Upper lobe of left lung (tissue), 4 donors: ENCODE measurements around the gene HAND2.

Experiments
- CTCF ChIP-seq, 6 experiments: fragments of 450-650 bp in 4 of 6; fragments of 200-600 bp in 2 of 6; sonication (generic) in 2 of 6; IDR thresholded peaks; one replicate each; pipeline ENCODE4 v1.5.1; 2016 to 2019; ENCODE audit warnings: antibody characterized with exemption in 6 of 6
- EP300 ChIP-seq, 4 donors: sonication (generic); formaldehyde crosslinking; IDR thresholded peaks; one replicate each; pipeline ENCODE4 v1.5.1; 2017; ENCODE audit warnings: antibody characterized with exemption in 4 of 4, control low read depth in 2 of 4
- POLR2A ChIP-seq, 4 donors: fragments of 450-650 bp; IDR thresholded peaks; one replicate each; pipeline ENCODE4 v1.5.1; 2016 to 2017; ENCODE audit warnings: antibody characterized with exemption in 4 of 4, mild to moderate bottlenecking in 2 of 4
- POLR2AphosphoS5 ChIP-seq, 2 donors: sonication (generic); formaldehyde crosslinking; IDR thresholded peaks; one replicate each; pipeline ENCODE4 v1.5.1; 2017; ENCODE audit warnings: antibody characterized with exemption in 2 of 2

GRCh38 chr4:173534434-173534833, 4.4 kb upstream of the HAND2 start:
- TF ChIP-seq EP300 (IDR thresholded peaks at IDR 0.05) (no peak), POLR2AphosphoS5 (IDR thresholded peaks at IDR 0.05) (no peak), CTCF (IDR thresholded peaks at IDR 0.05) (no peak), POLR2A (IDR thresholded peaks at IDR 0.05) (no peak)
